CD14-positive monocyte (primary cell): ENCODE results near the gene LRRC1. TPM values are rescaled to one million over a fixed set of nuclear protein-coding genes. Genes with fewer than 3 reads are reported as not detected.

Source experiments
- DNase-seq, 3 donors: peaks; one replicate each; pipeline ENCODE4 v3.0.0-alpha.2; 2011 to 2022
- H2AFZ ChIP-seq: 2 replicates; pipeline ENCODE4 v1.6.0; 2012; ENCODE audit warnings: mild to moderate bottlenecking, low read depth, low read length, inconsistent platforms; ENCODE audit not compliant: insufficient read depth, poor library complexity, severe bottlenecking
- H3K27ac ChIP-seq, 2 donors: 1 replicate in 1 of 2; 2 replicates in 1 of 2; pipeline ENCODE4 v1.5.1; 2012 to 2013; ENCODE audit warnings: low read length in 2 of 2, control low read depth in 1 of 2, inconsistent platforms in 1 of 2, low read depth in 1 of 2, mild to moderate bottlenecking in 1 of 2
- H3K27me3 ChIP-seq, 2 donors: one replicate each; pipeline versions ENCODE4 v1.6.0 to v1.6.1; 2011 to 2013; ENCODE audit warnings: low read length in 2 of 2; ENCODE audit not compliant: control insufficient read depth in 2 of 2, insufficient read depth in 2 of 2
- H3K36me3 ChIP-seq, 2 donors: replicated peaks in 1 of 2; 1 replicate in 1 of 2; 2 replicates in 1 of 2; pipeline versions ENCODE4 v1.5.1 to v1.6.1; 2012 to 2013; ENCODE audit warnings: low read length in 2 of 2, control low read depth in 1 of 2, inconsistent platforms in 1 of 2, mild to moderate bottlenecking in 1 of 2; ENCODE audit not compliant: insufficient read depth in 2 of 2, control insufficient read depth in 1 of 2
- H3K4me1 ChIP-seq, 2 donors: 1 replicate in 1 of 2; 2 replicates in 1 of 2; pipeline versions ENCODE4 v1.5.1 to v1.6.1; 2012 to 2013; ENCODE audit warnings: low read length in 2 of 2, control low read depth in 1 of 2, inconsistent platforms in 1 of 2, mild to moderate bottlenecking in 1 of 2, moderate library complexity in 1 of 2; ENCODE audit not compliant: insufficient read depth in 2 of 2, control insufficient read depth in 1 of 2
- H3K4me2 ChIP-seq: replicated peaks from 2 replicates; pipeline ENCODE3; 2012; ENCODE audit warnings: low read length, moderate library complexity, mild to moderate bottlenecking; ENCODE audit not compliant: poor library complexity, severe bottlenecking; ENCODE audit errors: extremely low read depth
- H3K4me3 ChIP-seq, 3 experiments: fragments of 200-600 bp in 1 of 3; sonication (generic) in 1 of 3; replicated peaks in 1 of 3; 1 replicate in 2 of 3; 2 replicates in 1 of 3; pipeline ENCODE4 v1.5.1; 2011 to 2013; ENCODE audit warnings: low read length in 3 of 3, mild to moderate bottlenecking in 3 of 3, control low read depth in 2 of 3, low read depth in 2 of 3, inconsistent platforms in 1 of 3, moderate library complexity in 1 of 3
- H3K79me2 ChIP-seq: 2 replicates; pipeline ENCODE4 v1.6.0; 2012; ENCODE audit warnings: mild to moderate bottlenecking, control low read depth, inconsistent platforms, low read length, moderate library complexity; ENCODE audit not compliant: insufficient read depth
- H3K9ac ChIP-seq: 2 replicates; pipeline ENCODE4 v1.6.0; 2017; ENCODE audit warnings: low read length, mild to moderate bottlenecking; ENCODE audit not compliant: insufficient read depth, poor library complexity, severe bottlenecking
- H3K9me3 ChIP-seq, 2 donors: replicated peaks in 1 of 2; 1 replicate in 1 of 2; 2 replicates in 1 of 2; pipeline versions ENCODE4 v1.5.1 to v1.6.1; 2012 to 2013; ENCODE audit warnings: low read length in 2 of 2, control low read depth in 1 of 2; ENCODE audit not compliant: control insufficient read depth in 1 of 2, insufficient read depth in 1 of 2
- H4K20me1 ChIP-seq: 2 replicates; pipeline ENCODE4 v1.6.0; 2012; ENCODE audit warnings: mild to moderate bottlenecking, low read length, control low read depth, moderate library complexity; ENCODE audit not compliant: insufficient read depth
- H3K27ac Mint-ChIP-seq, 7 donors: one replicate each; pipeline ENCODE4 v1.8.0; 2020; ENCODE audit warnings: mild to moderate bottlenecking in 7 of 7, mixed read lengths in 7 of 7, moderate library complexity in 6 of 7, inconsistent platforms in 2 of 7
- H3K27me3 Mint-ChIP-seq, 3 donors: one replicate each; pipeline ENCODE4 v1.8.0; 2021 to 2022; ENCODE audit warnings: low read depth in 3 of 3, mild to moderate bottlenecking in 3 of 3, mixed read lengths in 3 of 3, moderate library complexity in 3 of 3, inconsistent platforms in 1 of 3
- H3K36me3 Mint-ChIP-seq, 2 donors: one replicate each; pipeline ENCODE4 v1.8.0; 2020; ENCODE audit warnings: mixed read lengths in 2 of 2, inconsistent platforms in 1 of 2, mild to moderate bottlenecking in 1 of 2
- H3K4me1 Mint-ChIP-seq: one replicate; pipeline ENCODE4 v1.8.0; 2020; ENCODE audit warnings: mild to moderate bottlenecking, mixed read lengths
- H3K4me3 Mint-ChIP-seq, 2 donors: one replicate each; pipeline ENCODE4 v1.8.0; 2020; ENCODE audit warnings: mild to moderate bottlenecking in 2 of 2, mixed read lengths in 2 of 2, moderate library complexity in 1 of 2
- H3K9me3 Mint-ChIP-seq, 7 donors: one replicate each; pipeline ENCODE4 v1.8.0; 2020 to 2022; ENCODE audit warnings: mixed read lengths in 7 of 7, mild to moderate bottlenecking in 6 of 7, moderate library complexity in 6 of 7, inconsistent platforms in 2 of 7
- WGBS: methylation state at CpG from one replicate; pipeline ENCODE4 v1.1.5; 2013; ENCODE audit warnings: missing lambda C conversion rate; ENCODE audit not compliant: insufficient coverage; 5-methylcytosine and 5-hydroxymethylcytosine counted together
- intact Hi-C, 2 donors: fragments of 100-400 bp; cut with micrococcal nuclease; formaldehyde crosslinking; loops; one replicate each; pipeline versions ENCODE4 v1.15.0 to v1.15.1; 2023
- polyA plus RNA-seq, 3 donors: library from polyadenylated mRNA; depleted of rRNA in 1 of 3; unstranded in 2 of 3; stranded (reverse) in 1 of 3; fragments of 300-500 nt in 2 of 3; fragments of >200 nt in 1 of 3; fragmentation: Illumina TruSeq in 2 of 3; gene quantifications; 1 replicate in 2 of 3; 2 replicates in 1 of 3; pipeline ENCODE4 v1.2.3, GENCODE V29; 2012 to 2021
- TF ChIP-seq, protein P1 (sequence below): fragments of 200-600 bp; IDR thresholded peaks from one replicate; pipeline ENCODE4 v1.8.0; 2022; ENCODE audit warnings: antibody characterized with exemption, mild to moderate bottlenecking

The LRRC1 gene
- polyA plus RNA-seq, 3 donors, result 0.18 to 1.6 (median 0.92) TPM

DNA sequence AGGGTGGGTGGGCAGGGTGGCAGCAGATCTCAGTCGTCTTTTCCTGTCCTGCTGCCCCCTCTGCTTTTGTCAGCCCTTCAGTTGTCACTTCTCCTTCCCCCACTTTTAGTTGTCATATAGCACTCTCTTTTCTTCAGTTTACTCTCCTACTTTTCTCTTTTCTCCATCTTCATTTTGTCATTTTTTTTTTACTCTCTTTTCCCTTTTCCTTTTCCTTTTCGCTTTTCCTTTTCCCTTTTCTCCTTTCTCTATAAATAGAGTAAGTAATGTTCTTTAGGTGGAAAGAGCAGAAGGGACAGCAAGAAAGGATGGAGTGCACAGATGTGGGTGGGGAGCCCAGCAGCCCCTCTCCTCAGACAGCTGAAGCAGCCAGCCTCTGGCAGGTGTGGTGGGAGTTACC is 108.6 kb downstream of the LRRC1 start:
- Histone ChIP-seq H3K4me3 (no peak overlapping the region), H3K79me2 (no peaks in the 10 kb centered on the region), H3K36me3 (no peaks in the 10 kb centered on the region), H3K9ac (no peak overlapping the region), H3K9me3 (no peaks in the 10 kb centered on the region), H4K20me1 (no peaks in the 10 kb centered on the region), H3K4me2 (no peak overlapping the region), H3K4me1 (no peaks in the 10 kb centered on the region), H2AFZ (no peak overlapping the region), H3K27me3 (no peaks in the 10 kb centered on the region), H3K27ac (no peak overlapping the region)
- H3K4me3 Mint-ChIP-seq, result no peak overlapping the region
- TF ChIP-seq, protein P1, sequence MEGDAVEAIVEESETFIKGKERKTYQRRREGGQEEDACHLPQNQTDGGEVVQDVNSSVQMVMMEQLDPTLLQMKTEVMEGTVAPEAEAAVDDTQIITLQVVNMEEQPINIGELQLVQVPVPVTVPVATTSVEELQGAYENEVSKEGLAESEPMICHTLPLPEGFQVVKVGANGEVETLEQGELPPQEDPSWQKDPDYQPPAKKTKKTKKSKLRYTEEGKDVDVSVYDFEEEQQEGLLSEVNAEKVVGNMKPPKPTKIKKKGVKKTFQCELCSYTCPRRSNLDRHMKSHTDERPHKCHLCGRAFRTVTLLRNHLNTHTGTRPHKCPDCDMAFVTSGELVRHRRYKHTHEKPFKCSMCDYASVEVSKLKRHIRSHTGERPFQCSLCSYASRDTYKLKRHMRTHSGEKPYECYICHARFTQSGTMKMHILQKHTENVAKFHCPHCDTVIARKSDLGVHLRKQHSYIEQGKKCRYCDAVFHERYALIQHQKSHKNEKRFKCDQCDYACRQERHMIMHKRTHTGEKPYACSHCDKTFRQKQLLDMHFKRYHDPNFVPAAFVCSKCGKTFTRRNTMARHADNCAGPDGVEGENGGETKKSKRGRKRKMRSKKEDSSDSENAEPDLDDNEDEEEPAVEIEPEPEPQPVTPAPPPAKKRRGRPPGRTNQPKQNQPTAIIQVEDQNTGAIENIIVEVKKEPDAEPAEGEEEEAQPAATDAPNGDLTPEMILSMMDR, result no peak
- 100% methylated on average over 1 of the region's 2 CpGs for WGBS
- peaks cover 19 to 22% of the 10 kb centered on the region in 2 donors for H3K36me3 Mint-ChIP-seq
- peaks cover 8% of the 10 kb centered on the region for H3K4me1 Mint-ChIP-seq
- no peak for DNase-seq
- intact Hi-C loops, result no loop called here
- no peak overlapping the region for H3K27ac Mint-ChIP-seq
- peaks cover 0 to 1% (median 0%) of the 10 kb centered on the region in 3 donors for H3K27me3 Mint-ChIP-seq
- peaks cover 0 to 1% (median 0%) of the 10 kb centered on the region in 7 donors for H3K9me3 Mint-ChIP-seq

DNA sequence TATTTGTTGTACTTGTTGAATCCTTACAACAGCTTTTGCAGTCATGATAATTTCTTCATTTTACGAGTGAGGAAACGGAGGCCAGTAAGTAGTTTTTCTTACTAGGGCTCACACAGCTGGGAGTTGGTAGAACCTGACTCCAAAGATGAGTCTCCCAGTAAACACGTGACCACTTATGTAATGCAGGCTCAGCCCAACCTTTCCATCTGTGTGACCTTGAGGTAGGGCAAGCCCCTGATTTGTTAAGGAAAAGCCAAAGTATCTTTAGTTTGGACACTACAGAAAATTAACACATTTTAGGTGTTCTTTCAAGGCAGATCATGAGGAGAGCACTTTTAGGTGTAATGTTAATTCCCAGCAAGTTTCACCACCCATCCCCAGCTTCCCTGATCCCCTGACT is 111.3 kb downstream of the LRRC1 start:
- no peak overlapping the region for H3K4me3 Mint-ChIP-seq
- Histone ChIP-seq H3K9ac (no peak overlapping the region), H4K20me1 (no peaks in the 10 kb centered on the region), H3K4me3 (no peak overlapping the region), H3K9me3 (no peaks in the 10 kb centered on the region), H3K36me3 (no peaks in the 10 kb centered on the region), H3K79me2 (no peaks in the 10 kb centered on the region), H2AFZ (no peak overlapping the region), H3K27me3 (no peaks in the 10 kb centered on the region), H3K27ac (no peak overlapping the region), H3K4me2 (no peak overlapping the region), H3K4me1 (no peaks in the 10 kb centered on the region)
- WGBS, result 100% methylated on average over 2 of the region's 3 CpGs
- DNase-seq, result no peak
- H3K27me3 Mint-ChIP-seq, result peaks cover 0 to 1% (median 0%) of the 10 kb centered on the region in 3 donors
- H3K9me3 Mint-ChIP-seq, result peaks cover 0 to 1% (median 0%) of the 10 kb centered on the region in 7 donors
- H3K27ac Mint-ChIP-seq, result no peak overlapping the region
- TF ChIP-seq, protein P1, result no peak
- H3K4me1 Mint-ChIP-seq, result peaks cover 5% of the 10 kb centered on the region
- H3K36me3 Mint-ChIP-seq, result peaks cover 19 to 20% of the 10 kb centered on the region in 2 donors
- intact Hi-C loops, result no loop called here
